Ishikawa (cell line): ENCODE measurements around the gene SLC6A19.

ENCODE experiments used
- CEBPB ChIP-seq: IDR thresholded peaks from 2 replicates; pipeline ENCODE4 v1.6.1; 2012
- RAD21 ChIP-seq: IDR thresholded peaks from 2 replicates; pipeline ENCODE4 v1.6.1; 2012; ENCODE audit warnings: low read depth

GRCh38 chr5:1244255-1244654 is 42.9 kb downstream of the SLC6A19 start:
- no peak for TF ChIP-seq CEBPB
- TF ChIP-seq RAD21: no peak
